HCT116 (cell line): ENCODE results near the gene ZFX. TPM values are rescaled to one million over a fixed set of nuclear protein-coding genes. Genes with fewer than 3 reads are reported as not detected.

Experiments
- ATAC-seq: fragments of 200-7000 bp; cut with Tn5 transposase; 2 replicates; pipeline ENCODE4 v1.9.1; 2020; ENCODE audit warnings: mild to moderate bottlenecking, moderate library complexity
- BruUV-seq: library from RNA; stranded (reverse); fragments of 400-500 nt; replicated peaks from 2 replicates; lab custom pipeline; 2021; lab: Mats Ljungman, UMichigan
- CTCF ChIA-PET: fragments of 300-600 bp; sonication (Branson Sonifier 250); formaldehyde crosslinking; loops from one replicate; lab custom pipeline; 2021; ENCODE audit warnings: antibody characterized with exemption; lab: Charles Lee
- POLR2A ChIA-PET: fragments of 300-600, 350-600 bp; sonication (Branson Sonifier 250); formaldehyde crosslinking; loops from one replicate; lab custom pipeline; 2021; ENCODE audit warnings: antibody characterized with exemption; lab: Charles Lee
- RAD21 ChIA-PET, 2 experiments: fragments of 300-600 bp; sonication (Branson Sonifier 250); formaldehyde crosslinking; loops; one replicate each; lab custom pipeline; 2023; ENCODE audit warnings: low total read pairs in 2 of 2; ENCODE audit not compliant: uncharacterized antibody in 2 of 2, unreplicated experiment in 2 of 2, low non-redundant PET in 1 of 2; lab: Charles Lee
- DNase-seq: peaks from one replicate; pipeline ENCODE4 v3.0.0-alpha.2; 2010; ENCODE audit warnings: low read depth, low spot score
- H2AFZ ChIP-seq: fragments of 200-600 bp; shearing (Covaris generic), sonication (generic); 2 replicates; pipeline ENCODE4 v1.6.1; 2017; ENCODE audit warnings: low read depth, mixed run types, mixed read lengths, antibody characterized with exemption, low read length; ENCODE audit not compliant: poor library complexity, severe bottlenecking
- H3K27ac ChIP-seq: 2 replicates; pipeline ENCODE4 v1.5.1; 2012; ENCODE audit warnings: low read depth, low read length
- H3K27me3 ChIP-seq: fragments of 200-600 bp; sonication (generic); 2 replicates; pipeline ENCODE4 v1.6.1; 2016; ENCODE audit warnings: mixed run types, low read length, mixed read lengths; ENCODE audit not compliant: insufficient read depth
- H3K36me3 ChIP-seq, 2 experiments: fragments of 200-500 bp in 1 of 2; fragments of 200-600 bp in 1 of 2; sonication (Bioruptor generic) in 1 of 2; sonication (generic) in 1 of 2; 2 replicates each; pipeline versions ENCODE4 v1.5.1 to v1.6.1; 2014 to 2016; ENCODE audit warnings: low read length in 2 of 2, inconsistent platforms in 1 of 2, mixed read lengths in 1 of 2, mixed run types in 1 of 2; ENCODE audit not compliant: insufficient read depth in 2 of 2, control insufficient read depth in 1 of 2
- H3K4me1 ChIP-seq, 2 experiments: fragments of 200-600 bp in 1 of 2; sonication (generic) in 1 of 2; 2 replicates each; pipeline versions ENCODE4 v1.5.1 to v1.6.1; 2012 to 2017; ENCODE audit warnings: low read length in 2 of 2, inconsistent platforms in 1 of 2, mild to moderate bottlenecking in 1 of 2, mixed read lengths in 1 of 2, mixed run types in 1 of 2, moderate library complexity in 1 of 2; ENCODE audit not compliant: insufficient read depth in 2 of 2, control insufficient read depth in 1 of 2
- H3K4me2 ChIP-seq: fragments of 200-600 bp; sonication (generic); 2 replicates; pipeline ENCODE4 v1.6.1; 2017; ENCODE audit warnings: mixed run types, low read length, mixed read lengths
- H3K4me3 ChIP-seq, 2 experiments: fragments of 200-600 bp in 1 of 2; sonication (generic) in 1 of 2; replicated peaks in 1 of 2; 2 replicates each; pipeline ENCODE4 v1.5.1; 2011 to 2016; ENCODE audit warnings: low read length in 2 of 2, control low read depth in 1 of 2, low read depth in 1 of 2, mild to moderate bottlenecking in 1 of 2, mixed read lengths in 1 of 2, mixed run types in 1 of 2
- H3K79me2 ChIP-seq: fragments of 200-600 bp; sonication (generic); 2 replicates; pipeline ENCODE4 v1.6.1; 2017; ENCODE audit warnings: mild to moderate bottlenecking, mixed run types, low read length, moderate library complexity, mixed read lengths; ENCODE audit not compliant: insufficient read depth
- H3K9ac ChIP-seq: fragments of 200-600 bp; sonication (generic); 2 replicates; pipeline ENCODE4 v1.6.1; 2016; ENCODE audit warnings: low read length, mixed read lengths
- H3K9me2 ChIP-seq: fragments of 200-600 bp; sonication (generic), shearing (Covaris generic); 2 replicates; pipeline ENCODE4 v1.6.1; 2017; ENCODE audit warnings: mixed run types, mild to moderate bottlenecking, moderate library complexity; ENCODE audit not compliant: insufficient read depth
- H3K9me3 ChIP-seq, 2 experiments: fragments of 200-500 bp in 1 of 2; fragments of 200-600 bp in 1 of 2; sonication (Bioruptor generic) in 1 of 2; sonication (generic) in 1 of 2; 2 replicates each; pipeline ENCODE4 v1.6.1; 2014 to 2017; ENCODE audit warnings: low read length in 2 of 2, mixed read lengths in 2 of 2, inconsistent platforms in 1 of 2, low read depth in 1 of 2, mild to moderate bottlenecking in 1 of 2, mixed run types in 1 of 2, moderate library complexity in 1 of 2; ENCODE audit not compliant: control insufficient read depth in 1 of 2, insufficient read depth in 1 of 2
- H4K20me1 ChIP-seq: fragments of 200-600 bp; sonication (generic), shearing (Covaris generic); 2 replicates; pipeline ENCODE4 v1.6.1; 2017; ENCODE audit warnings: mixed run types, mild to moderate bottlenecking, moderate library complexity; ENCODE audit not compliant: insufficient read depth
- ATF3 ChIP-seq: IDR thresholded peaks from 2 replicates; pipeline ENCODE4 v1.6.1; 2012
- CBX3 ChIP-seq: IDR thresholded peaks from 2 replicates; pipeline ENCODE4 v1.6.1; 2012; ENCODE audit warnings: low read depth
- CEBPB ChIP-seq: IDR thresholded peaks from 2 replicates; pipeline ENCODE4 v1.6.1; 2012; ENCODE audit warnings: low read depth
- CTCF ChIP-seq, 3 experiments: fragments of 200-600 bp in 1 of 3; sonication (generic) in 1 of 3; IDR thresholded peaks in 2 of 3; conservative IDR thresholded peaks in 1 of 3; 2 replicates each; pipeline ENCODE4 v1.5.1; 2012 to 2017; ENCODE audit warnings: low read depth in 2 of 3, low read length in 2 of 3, antibody characterized with exemption in 1 of 3, borderline replicate concordance in 1 of 3, control low read depth in 1 of 3, mild to moderate bottlenecking in 1 of 3, mixed read lengths in 1 of 3, mixed run types in 1 of 3, moderate library complexity in 1 of 3; ENCODE audit not compliant: insufficient read depth in 1 of 3
- EGR1 ChIP-seq: IDR thresholded peaks from 2 replicates; pipeline ENCODE4 v1.6.1; 2012; ENCODE audit warnings: low read depth
- EZH2phosphoT487 ChIP-seq: fragments of 200-600 bp; IDR thresholded peaks from 2 replicates; pipeline ENCODE4 v1.6.1; 2018; ENCODE audit warnings: antibody characterized with exemption, borderline replicate concordance
- FOSL1 ChIP-seq: IDR thresholded peaks from 2 replicates; pipeline ENCODE4 v1.6.1; 2012; ENCODE audit warnings: low read depth
- JUND ChIP-seq: IDR thresholded peaks from 2 replicates; pipeline ENCODE4 v1.6.1; 2012
- POLR2A ChIP-seq: IDR thresholded peaks from 2 replicates; pipeline ENCODE4 v1.7.0; 2011; ENCODE audit warnings: borderline replicate concordance; ENCODE audit not compliant: insufficient read depth, insufficient read length; ENCODE audit errors: extremely low read depth
- RAD21 ChIP-seq: IDR thresholded peaks from 2 replicates; pipeline ENCODE4 v1.6.1; 2012; ENCODE audit warnings: low read depth, mild to moderate bottlenecking
- SP1 ChIP-seq: IDR thresholded peaks from 2 replicates; pipeline ENCODE4 v1.6.1; 2012; ENCODE audit warnings: low read depth
- SRF ChIP-seq: IDR thresholded peaks from 2 replicates; pipeline ENCODE4 v1.6.1; 2012; ENCODE audit warnings: low read depth
- TCF7L2 ChIP-seq: IDR thresholded peaks from 2 replicates; pipeline ENCODE4 v1.7.0; 2011; ENCODE audit warnings: borderline replicate concordance, inconsistent platforms; ENCODE audit not compliant: insufficient read depth, insufficient read length; ENCODE audit errors: extremely low read depth
- ZBTB33 ChIP-seq: IDR thresholded peaks from 2 replicates; pipeline ENCODE4 v1.6.1; 2011; ENCODE audit warnings: mild to moderate bottlenecking, low read length, moderate library complexity; ENCODE audit not compliant: insufficient replicate concordance; ENCODE audit errors: extremely low read depth
- ZFX ChIP-seq: fragments of 450-650 bp; IDR thresholded peaks from 2 replicates; pipeline ENCODE4 v1.6.1; 2017
- intact Hi-C: fragments of 100-400 bp; cut with micrococcal nuclease; formaldehyde crosslinking; loops from 2 replicates; pipeline ENCODE4 v1.10.0; 2022
- total RNA-seq: library from RNA; stranded (reverse); gene quantifications from one replicate; pipeline ENCODE4 v1.2.1, GENCODE V29; 2021; ENCODE audit not compliant: unreplicated experiment

The ZFX gene
- total RNA-seq, 1 experiment from 2014 or later, result 28.1 TPM

GRCh38 chrX:24186483-24186882 is 37.0 kb downstream of the ZFX start:
- peaks cover 78% of the 10 kb centered on the region for H3K79me2 ChIP-seq
- BruUV-seq, result no TSS peak
- no peak overlapping the region for H3K9ac ChIP-seq
- H3K9me3 ChIP-seq, result no peaks in the 10 kb centered on the region
- ATAC-seq (no peak), DNase-seq (no peak)
- ChIA-PET POLR2A (interaction anchor here (0.7 kb wide), 1 partner anchor 47 kb away, joined by 3 read pairs; no protein-coding TSS in a partner anchor), CTCF (no interaction called here), RAD21 (interaction anchor here in 1 of 2 experiments (0.5 kb wide), 1 partner anchor 15 kb away, joined by 3 read pairs; no protein-coding TSS in a partner anchor)
- no peak overlapping the region for H2AFZ ChIP-seq
- no peaks in the 10 kb centered on the region for H3K27me3 ChIP-seq
- intact Hi-C loops, result no loop called here
- no peaks in the 10 kb centered on the region for H3K4me1 ChIP-seq
- no peaks in the 10 kb centered on the region for H3K36me3 ChIP-seq
- H3K4me3 ChIP-seq, result no peak overlapping the region
- TF ChIP-seq SP1 (no peak), EZH2phosphoT487 (no peak), ATF3 (no peak), ZFX (no peak), POLR2A (no peak), CBX3 (no peak), EGR1 (no peak), SRF (no peak), RAD21 (no peak), CTCF (IDR thresholded peaks at IDR 0.05 in 2 of 3, conservative IDR thresholded peaks at IDR 0.05 in 1 of 3; ENCODE audit: borderline replicate concordance in 1 of 3, insufficient read depth in 1 of 3, low read depth in 2 of 3, low read length in 2 of 3) (no peak), JUND (no peak), CEBPB (no peak), TCF7L2 (no peak), FOSL1 (no peak), ZBTB33 (no peak)
- H4K20me1 ChIP-seq, result no peaks in the 10 kb centered on the region
- H3K27ac ChIP-seq, result no peak overlapping the region
- no peaks in the 10 kb centered on the region for H3K9me2 ChIP-seq
- H3K4me2 ChIP-seq, result no peak overlapping the region
